Prostate gland (tissue), 2 donors: ENCODE results near the gene ARL3.

Experiments used
- POLR2AphosphoS5 ChIP-seq: sonication (generic); formaldehyde crosslinking; IDR thresholded peaks from one replicate; pipeline ENCODE4 v1.6.1; 2017; ENCODE audit warnings: antibody characterized with exemption
- TF ChIP-seq, protein P1 (sequence below), 4 experiments: fragments of 200-600 bp in 2 of 4; fragments of 450-650 bp in 2 of 4; sonication (generic) in 2 of 4; IDR thresholded peaks; 1 replicate in 3 of 4; 2 replicates in 1 of 4; pipeline ENCODE4 v1.5.1; 2016 to 2019; ENCODE audit warnings: antibody characterized with exemption in 4 of 4, mild to moderate bottlenecking in 2 of 4, moderate library complexity in 2 of 4

- TF ChIP-seq, protein P1, sequence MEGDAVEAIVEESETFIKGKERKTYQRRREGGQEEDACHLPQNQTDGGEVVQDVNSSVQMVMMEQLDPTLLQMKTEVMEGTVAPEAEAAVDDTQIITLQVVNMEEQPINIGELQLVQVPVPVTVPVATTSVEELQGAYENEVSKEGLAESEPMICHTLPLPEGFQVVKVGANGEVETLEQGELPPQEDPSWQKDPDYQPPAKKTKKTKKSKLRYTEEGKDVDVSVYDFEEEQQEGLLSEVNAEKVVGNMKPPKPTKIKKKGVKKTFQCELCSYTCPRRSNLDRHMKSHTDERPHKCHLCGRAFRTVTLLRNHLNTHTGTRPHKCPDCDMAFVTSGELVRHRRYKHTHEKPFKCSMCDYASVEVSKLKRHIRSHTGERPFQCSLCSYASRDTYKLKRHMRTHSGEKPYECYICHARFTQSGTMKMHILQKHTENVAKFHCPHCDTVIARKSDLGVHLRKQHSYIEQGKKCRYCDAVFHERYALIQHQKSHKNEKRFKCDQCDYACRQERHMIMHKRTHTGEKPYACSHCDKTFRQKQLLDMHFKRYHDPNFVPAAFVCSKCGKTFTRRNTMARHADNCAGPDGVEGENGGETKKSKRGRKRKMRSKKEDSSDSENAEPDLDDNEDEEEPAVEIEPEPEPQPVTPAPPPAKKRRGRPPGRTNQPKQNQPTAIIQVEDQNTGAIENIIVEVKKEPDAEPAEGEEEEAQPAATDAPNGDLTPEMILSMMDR (IDR thresholded peaks at IDR 0.05) = no peak
- TF ChIP-seq POLR2AphosphoS5 = no peak
Measured at GRCh38 chr10:102668326-102669107, 45.7 kb downstream of the ARL3 start.
